Suprapubic skin (tissue), 4 donors: ENCODE measurements around the gene RIMOC1.

Experiments
- CTCF ChIP-seq, 2 donors: fragments of 200-600 bp in 1 of 2; fragments of 450-650 bp in 1 of 2; sonication (generic) in 1 of 2; IDR thresholded peaks; one replicate each; pipeline ENCODE4 v1.5.1; 2016 to 2019; ENCODE audit warnings: antibody characterized with exemption in 2 of 2, mild to moderate bottlenecking in 1 of 2, moderate library complexity in 1 of 2
- POLR2A ChIP-seq, 2 donors: fragments of 450-650 bp; IDR thresholded peaks; one replicate each; pipeline ENCODE4 v1.6.1; 2017; ENCODE audit warnings: antibody characterized with exemption in 2 of 2, mild to moderate bottlenecking in 2 of 2, moderate library complexity in 2 of 2
- POLR2AphosphoS5 ChIP-seq, 3 donors: sonication (generic); formaldehyde crosslinking; IDR thresholded peaks; one replicate each; pipeline ENCODE4 v1.6.1; 2017; ENCODE audit warnings: antibody characterized with exemption in 3 of 3

- no peak for TF ChIP-seq POLR2A (IDR thresholded peaks at IDR 0.05)
- no peak for TF ChIP-seq CTCF (IDR thresholded peaks at IDR 0.05)
- no peak for TF ChIP-seq POLR2AphosphoS5 (IDR thresholded peaks at IDR 0.05)
Measured at GRCh38 chr5:41896230-41896629, 7.9 kb upstream of the RIMOC1 start.
